Measurements from ENCODE around the gene SERPINB6. TPM values are rescaled to one million over a fixed set of nuclear protein-coding genes. Genes with fewer than 3 reads are reported as not detected.

The SERPINB6 gene
- total and polyA plus RNA-seq, 2 of the 4 experiments (the other 2 are of a cell fraction): 37.1 to 91.1 TPM

DNA sequence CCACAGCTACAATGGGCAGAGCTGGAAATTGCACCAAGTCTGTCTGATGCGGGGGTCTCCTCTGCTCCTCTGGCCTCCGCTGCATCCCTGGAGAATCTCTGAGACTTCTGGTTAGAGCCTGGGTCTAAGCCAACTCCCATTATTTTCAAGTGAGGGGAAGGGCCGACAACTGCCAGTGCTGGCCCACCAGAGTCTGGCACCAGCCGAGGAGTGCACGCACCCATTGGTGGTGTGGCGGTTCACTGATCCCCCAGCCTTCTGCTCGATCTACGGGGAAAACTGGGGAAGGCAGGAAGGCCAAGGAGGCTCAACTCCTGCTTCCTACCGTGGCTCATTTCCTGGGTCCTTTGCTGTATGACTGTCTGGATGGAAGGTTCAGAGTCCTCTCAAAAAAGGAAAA, 34.5 kb upstream of the SERPINB6 start:
- dilution Hi-C loops (cut with HindIII; ENCODE audit: low sequenced_read_pairs, unreplicated experiment) (no loop called here), in situ Hi-C loops (cut with MboI; ENCODE audit: low sequenced_read_pairs) (no loop called here), intact Hi-C loops (cut with micrococcal nuclease) (no loop called here)
- no TSS peak for BruUV-seq (replicated peaks)
- no peak overlapping the region for H3K27ac ChIP-seq (ENCODE audit: insufficient read depth, low read length)
- peaks cover 6% of the 10 kb centered on the region for H3K9me1 ChIP-seq (ENCODE audit: insufficient read depth, low read length)
- no peak overlapping the region for H2AFZ ChIP-seq (replicated peaks; ENCODE audit: low read length, poor library complexity)
- no peak overlapping the region for H4K5ac ChIP-seq (ENCODE audit: low read depth, low read length)
- H3K9ac ChIP-seq (ENCODE audit: low read depth, low read length): no peak overlapping the region
- DNase-seq (no peak), ATAC-seq (ENCODE audit: low read depth) (no peak)
- H2BK20ac ChIP-seq (ENCODE audit: low read depth, low read length): no peak overlapping the region
- no peak overlapping the region for H3K18ac ChIP-seq (ENCODE audit: low read depth, low read length)
- no peak overlapping the region for H2BK120ac ChIP-seq (ENCODE audit: low read depth, low read length)
- H2BK15ac ChIP-seq (ENCODE audit: low read depth, low read length): no peak overlapping the region
- ChIA-PET POLR2A (ENCODE audit: unreplicated experiment) (no interaction called here), CTCF (no interaction called here)
- H3K79me1 ChIP-seq (ENCODE audit: low read depth in 1 of 2, low read length in 2 of 2): peaks cover 3 to 12% of the 10 kb centered on the region in 2 experiments; a peak in 2 of 4 replicates
- peaks cover 2% of the 10 kb centered on the region; the same call in 1 of the 2 replicates for H3K9me3 ChIP-seq (ENCODE audit: control insufficient read depth, insufficient read depth, low read length)
- no peak overlapping the region for H2AK9ac ChIP-seq (replicated peaks; ENCODE audit: low read depth, low read length, poor library complexity)
- 100% methylated on average over 1 of the region's 9 CpGs; no CpG with 5 or more reads in 1 of the 2 experiments for WGBS, 2 experiments (ENCODE audit: extremely low coverage in 2 of 2, insufficient read length in 1 of 2)
- no peak overlapping the region for H3K14ac ChIP-seq (replicated peaks; ENCODE audit: low read depth, low read length)
- no peaks in the 10 kb centered on the region for H3K27me3 ChIP-seq (ENCODE audit: control insufficient read depth, insufficient read depth, low read length)
- H3K4me1 ChIP-seq (ENCODE audit: control insufficient read depth, insufficient read depth, low read length): peaks cover 5% of the 10 kb centered on the region
- H3K23ac ChIP-seq (ENCODE audit: low read depth, low read length): no peak overlapping the region
- no peak overlapping the region for H3K4me2 ChIP-seq (ENCODE audit: low read depth, low read length)
- H4K91ac ChIP-seq (ENCODE audit: insufficient read depth, low read depth, low read length): no peak overlapping the region
- peaks cover 26% of the 10 kb centered on the region for H3K36me3 ChIP-seq (ENCODE audit: control insufficient read depth, insufficient read depth, low read length)
- no peak overlapping the region for H2BK5ac ChIP-seq (ENCODE audit: low read depth, low read length, poor library complexity, severe bottlenecking)
- no peak overlapping the region for H3K4me3 ChIP-seq (ENCODE audit: insufficient read depth, low read depth, low read length)
- no peak overlapping the region for H2AK5ac ChIP-seq (ENCODE audit: low read depth, low read length)
- no peak overlapping the region for H3K56ac ChIP-seq (ENCODE audit: extremely low read depth, insufficient read depth, low read length)
- no peaks in the 10 kb centered on the region for H4K20me1 ChIP-seq (ENCODE audit: insufficient read depth, low read length)
- TF ChIP-seq SMC3 (IDR thresholded peaks at IDR 0.05; ENCODE audit: low read depth, low read length): no peak
- TF ChIP-seq RFX5 (IDR thresholded peaks at IDR 0.05; ENCODE audit: low read depth, low read length): no peak
- TF ChIP-seq CEBPB (IDR thresholded peaks at IDR 0.05; ENCODE audit: low read depth, low read length): no peak
- no peak for TF ChIP-seq BHLHE40 (IDR thresholded peaks at IDR 0.05; ENCODE audit: low read depth, low read length)
- no peak overlapping the region for H3K4ac ChIP-seq (ENCODE audit: low read depth, low read length)
- no peak overlapping the region for H4K8ac ChIP-seq (ENCODE audit: low read depth in 2 of 2, low read length in 2 of 2)
